HUDEP-2 (cell line): ENCODE results near the gene NSG2.

Experiments
- DNase-seq, 76 experiments: peaks; one replicate each; lab custom pipeline; 2025; ENCODE audit not compliant: unreplicated experiment in 76 of 76; lab: John Stamatoyannopoulos, UW

The NSG2 gene

DNA sequence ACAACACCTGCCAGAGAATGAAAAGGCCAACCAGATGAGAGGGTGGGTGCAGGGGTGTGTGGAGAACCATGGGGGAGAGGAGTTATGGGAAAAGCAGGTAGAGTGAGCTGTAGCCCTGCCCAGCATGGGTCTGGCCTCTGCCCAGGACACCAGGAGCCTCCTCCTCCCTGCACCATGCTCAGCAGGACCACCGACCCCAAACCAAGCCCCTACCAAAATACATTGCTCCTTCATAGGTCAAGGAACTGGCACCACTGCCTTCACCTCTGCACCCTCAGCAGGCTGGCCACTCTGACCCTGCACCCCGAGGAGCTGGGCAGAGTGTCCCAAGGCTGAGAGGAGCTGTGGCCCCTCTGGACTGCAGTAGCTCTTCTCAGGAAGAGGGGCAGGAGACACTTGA is 102.0 kb downstream of the NSG2 start:
- DNase-seq: no peak

DNA sequence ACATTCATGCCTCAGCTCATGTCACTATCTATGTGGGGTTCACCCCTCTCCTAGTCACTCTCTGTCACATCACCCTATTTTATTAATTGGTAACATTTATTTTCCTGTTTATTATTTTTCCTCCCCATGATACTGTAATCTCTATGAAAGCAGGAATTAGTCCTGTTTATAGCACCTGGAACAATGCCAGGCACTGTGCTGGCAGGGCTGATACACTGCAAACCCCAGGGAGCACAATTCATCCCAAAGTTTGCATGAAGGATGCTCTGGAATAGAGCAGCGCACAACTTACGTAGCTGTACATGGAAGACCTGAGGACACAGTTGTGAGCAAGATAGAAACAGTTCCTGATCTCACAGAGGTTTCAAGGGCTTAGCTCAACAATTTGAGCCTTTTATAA is 103.2 kb downstream of the NSG2 start:
- no peak for DNase-seq

GRCh38 chr5:174149426-174149825 is 103.9 kb downstream of the NSG2 start:
- no peak for DNase-seq

DNA sequence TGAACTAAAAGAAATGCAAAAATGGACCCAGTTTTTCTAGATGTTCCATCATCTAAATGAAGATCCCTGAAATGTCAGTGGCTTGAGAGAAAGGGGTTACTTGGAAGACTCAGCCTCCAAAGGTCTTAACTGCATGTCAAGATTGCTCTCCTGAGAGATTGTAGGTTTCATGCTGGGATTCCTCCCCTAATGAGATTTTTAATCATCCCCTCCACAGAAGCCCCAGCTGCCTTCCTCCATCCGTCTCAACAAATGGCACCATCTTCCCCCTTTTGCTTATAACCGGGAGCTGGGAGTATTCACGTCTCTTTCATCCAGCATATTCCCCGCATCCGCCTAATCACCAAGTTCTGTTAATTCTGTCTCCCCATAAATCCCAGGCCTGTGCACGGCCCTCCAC is 104.5 kb downstream of the NSG2 start:
- no peak for DNase-seq

DNA sequence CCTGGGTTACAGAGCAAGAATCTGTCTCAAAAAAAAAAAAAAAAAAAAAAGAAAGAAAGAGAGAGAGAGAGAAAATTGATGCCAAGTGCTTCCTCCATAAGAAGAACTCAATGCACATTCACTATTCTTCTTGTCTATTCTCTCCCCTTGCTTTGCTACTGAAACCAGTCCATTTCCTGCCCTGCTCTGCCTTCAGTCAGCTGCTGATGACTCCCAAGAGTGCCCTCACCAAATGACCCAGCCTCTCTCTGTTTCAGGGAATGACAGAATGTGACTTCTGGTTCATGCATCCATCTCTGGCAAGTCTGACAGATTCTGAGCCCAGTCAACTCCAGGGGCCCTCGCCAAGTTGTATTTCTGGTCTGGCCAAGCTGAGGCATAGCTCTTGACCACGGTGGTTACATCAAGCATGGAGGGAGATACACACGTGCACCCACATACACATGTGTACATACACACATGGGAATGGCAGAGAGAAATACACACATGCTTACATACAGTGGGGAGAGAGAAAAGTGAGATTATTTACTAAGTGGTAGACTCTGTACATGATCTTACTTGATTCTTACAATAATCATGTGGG is 106.2 kb downstream of the NSG2 start:
- no peak for DNase-seq

GRCh38 chr5:174154559-174154958 is 109.1 kb downstream of the NSG2 start:
- DNase-seq: no peak

- no peak for DNase-seq
Observed at GRCh38 chr5:174155281-174155680, 109.8 kb downstream of the NSG2 start.

GRCh38 chr5:174155706-174156105 is 110.2 kb downstream of the NSG2 start:
- DNase-seq: no peak

- DNase-seq: no peak
Observed at GRCh38 chr5:174157048-174157447, 111.5 kb downstream of the NSG2 start.
